ENCODE data around the gene INPP5A. TPM values are rescaled to one million over a fixed set of nuclear protein-coding genes. Genes with fewer than 3 reads are reported as not detected.

INPP5A gene
- total RNA-seq, 1 donor from 2014 or later = 30.6 TPM

GRCh38 chr10:132663666-132664365 lies 126.2 kb downstream of the INPP5A start:
- no peak for TF ChIP-seq CTCF (IDR thresholded peaks at IDR 0.05; ENCODE audit: unreplicated experiment)
- Mint-ChIP-seq H3K9me3 (ENCODE audit: low read depth) (peaks cover 5% of the 10 kb centered on the region), H3K27ac (no peak overlapping the region), H3K36me3 (ENCODE audit: insufficient read depth) (peaks cover 23% of the 10 kb centered on the region), H3K4me1 (ENCODE audit: low read depth) (peaks cover 17% of the 10 kb centered on the region), H3K27me3 (peaks cover 2% of the 10 kb centered on the region), H3K4me3 (ENCODE audit: low read depth) (no peak overlapping the region)
- no peak for DNase-seq (ENCODE audit: low spot score, unreplicated experiment)

GRCh38 chr10:132664407-132664806 lies 126.8 kb downstream of the INPP5A start:
- H3K27ac Mint-ChIP-seq = no peak overlapping the region

GRCh38 chr10:132664883-132665282 lies 127.3 kb downstream of the INPP5A start:
- DNase-seq (ENCODE audit: low spot score, unreplicated experiment) = no peak
- Mint-ChIP-seq H3K4me1 (ENCODE audit: low read depth) (peaks cover 17% of the 10 kb centered on the region), H3K9me3 (ENCODE audit: low read depth) (peaks cover 5% of the 10 kb centered on the region), H3K36me3 (ENCODE audit: insufficient read depth) (peaks cover 22% of the 10 kb centered on the region), H3K4me3 (ENCODE audit: low read depth) (no peak overlapping the region), H3K27me3 (peaks cover 2% of the 10 kb centered on the region), H3K27ac (no peak overlapping the region)
- no peak for TF ChIP-seq CTCF (IDR thresholded peaks at IDR 0.05; ENCODE audit: unreplicated experiment)

More at GRCh38 chr10:132664407-132664806, 126.8 kb downstream of the INPP5A start:
- TF ChIP-seq CTCF (IDR thresholded peaks at IDR 0.05; ENCODE audit: unreplicated experiment) = no peak
- H3K4me3 Mint-ChIP-seq (ENCODE audit: low read depth) = no peak overlapping the region
- DNase-seq (ENCODE audit: low spot score, unreplicated experiment) = no peak
- peaks cover 2% of the 10 kb centered on the region for H3K27me3 Mint-ChIP-seq
- H3K4me1 Mint-ChIP-seq (ENCODE audit: low read depth) = peaks cover 17% of the 10 kb centered on the region
- peaks cover 23% of the 10 kb centered on the region for H3K36me3 Mint-ChIP-seq (ENCODE audit: insufficient read depth)
- peaks cover 5% of the 10 kb centered on the region for H3K9me3 Mint-ChIP-seq (ENCODE audit: low read depth)

GRCh38 chr10:132665946-132666704 lies 128.5 kb downstream of the INPP5A start:
- DNase-seq (ENCODE audit: low spot score, unreplicated experiment) = no peak

More at GRCh38 chr10:132665946-132666704, 128.5 kb downstream of the INPP5A start:
- Mint-ChIP-seq H3K9me3 (ENCODE audit: low read depth) (peaks cover 5% of the 10 kb centered on the region), H3K36me3 (ENCODE audit: insufficient read depth) (peaks cover 12% of the 10 kb centered on the region), H3K27ac (no peak overlapping the region), H3K4me3 (ENCODE audit: low read depth) (no peak overlapping the region), H3K27me3 (peaks cover 2% of the 10 kb centered on the region), H3K4me1 (ENCODE audit: low read depth) (peaks cover 11% of the 10 kb centered on the region)
- TF ChIP-seq CTCF (IDR thresholded peaks at IDR 0.05; ENCODE audit: unreplicated experiment) = no peak

All from progenitor cell of endocrine pancreas (in vitro differentiated cells).